Lung (tissue), 12 donors: ENCODE measurements around the gene RPS10. TPM values are rescaled to one million over a fixed set of nuclear protein-coding genes. Genes with fewer than 3 reads are reported as not detected.
A peak's percentile ranks its signal among the peaks of the same experiment; 100 is the strongest.

Experiments
- ATAC-seq: fragments of 200-7000 bp; cut with Tn5 transposase; one replicate; pipeline ENCODE4 v1.9.1; 2020; ENCODE audit warnings: moderate number of reproducible peaks; ENCODE audit not compliant: insufficient read depth, low FRiP score
- DNase-seq, 3 donors: peaks; one replicate each; pipeline ENCODE4 v3.0.0-alpha.2; 2013 to 2017
- H3K27ac ChIP-seq, 2 donors: one replicate each; pipeline ENCODE4 v1.5.1; 2013; ENCODE audit warnings: mild to moderate bottlenecking in 2 of 2, moderate library complexity in 2 of 2, control low read depth in 1 of 2, inconsistent platforms in 1 of 2, low read depth in 1 of 2, low read length in 1 of 2
- H3K27me3 ChIP-seq, 3 donors: one replicate each; pipeline ENCODE4 v1.5.1; 2013; ENCODE audit warnings: low read length in 2 of 3; ENCODE audit not compliant: control insufficient read depth in 3 of 3, insufficient read depth in 3 of 3
- H3K36me3 ChIP-seq, 4 donors: one replicate each; pipeline ENCODE4 v1.5.1; 2013; ENCODE audit warnings: low read length in 4 of 4, mild to moderate bottlenecking in 1 of 4, moderate library complexity in 1 of 4; ENCODE audit not compliant: control insufficient read depth in 4 of 4, insufficient read depth in 4 of 4
- H3K4me1 ChIP-seq, 5 donors: one replicate each; pipeline ENCODE4 v1.5.1; 2013; ENCODE audit warnings: low read length in 5 of 5, mild to moderate bottlenecking in 2 of 5, moderate library complexity in 1 of 5; ENCODE audit not compliant: control insufficient read depth in 5 of 5, insufficient read depth in 5 of 5
- H3K4me3 ChIP-seq: one replicate; pipeline ENCODE4 v1.5.1; 2013; ENCODE audit warnings: mild to moderate bottlenecking, control low read depth, moderate library complexity
- H3K9ac ChIP-seq, 2 donors: one replicate each; pipeline ENCODE4 v1.5.1; 2013; ENCODE audit warnings: low read length in 2 of 2, control low read depth in 1 of 2; ENCODE audit not compliant: insufficient read depth in 1 of 2
- H3K9me3 ChIP-seq, 4 donors: one replicate each; pipeline ENCODE4 v1.5.1; 2013; ENCODE audit warnings: low read length in 3 of 4, mild to moderate bottlenecking in 1 of 4, moderate library complexity in 1 of 4; ENCODE audit not compliant: control insufficient read depth in 4 of 4, insufficient read depth in 3 of 4
- CTCF ChIP-seq: IDR thresholded peaks from 2 replicates; pipeline ENCODE4 v1.5.1; 2012; ENCODE audit warnings: mild to moderate bottlenecking; ENCODE audit errors: control extremely low read depth, extremely low read depth
- WGBS, 2 donors: extraction: QIAGEN DNeasy Blood & Tissue Kit; methylation state at CpG; one replicate each; pipeline ENCODE4 v1.1.7; 2013; 5-methylcytosine and 5-hydroxymethylcytosine counted together
- polyA plus RNA-seq, 2 donors: library from polyadenylated mRNA; stranded (reverse); fragments of 200-250 nt; gene quantifications; one replicate each; pipeline ENCODE4 v1.2.1, GENCODE V29; 2013
- total RNA-seq, 2 donors: library from RNA; depleted of rRNA in 1 of 2; stranded (reverse); fragments of >200 nt in 1 of 2; gene quantifications; one replicate each; pipeline ENCODE4 v1.2.1, GENCODE V29; 2014 to 2021
- donor health status: control.
- donor health status: control.
- donor health status: Bipolar disorder and iron deficiency.
- donor health status: healthy.
- donor health status: DM: yes; HTN: yes; CAD: no.

The RPS10 gene
- total and polyA plus RNA-seq, 4 donors: 846 to 2,710 (median 1,738) TPM

- Histone ChIP-seq H3K4me1 (peaks cover 0 to 19% (median 9%) of the 10 kb centered on the region in 5 donors), H3K36me3 (no peaks in the 10 kb centered on the region), H3K27ac (no peak overlapping the region), H3K4me3 (no peak overlapping the region), H3K27me3 (no peaks in the 10 kb centered on the region), H3K9ac (no peak overlapping the region), H3K9me3 (no peaks in the 10 kb centered on the region)
- no peak for ATAC-seq
- 91 to 92% methylated on average over 3 of the region's 3 CpGs for WGBS, 2 donors
- no peak for DNase-seq
- no peak for TF ChIP-seq CTCF
Observed at GRCh38 chr6:34385793-34386195, 40.1 kb downstream of the RPS10 start.

GRCh38 chr6:34384321-34385153 is 41.3 kb downstream of the RPS10 start:
- H3K9me3 ChIP-seq: no peaks in the 10 kb centered on the region
- ATAC-seq (no peak), DNase-seq (no peak)
- no peak overlapping the region for H3K27ac ChIP-seq
- WGBS, 2 donors: 88 to 89% methylated on average over 5 of the region's 5 CpGs
- no peak overlapping the region for H3K4me3 ChIP-seq
- H3K9ac ChIP-seq: no peak overlapping the region
- no peaks in the 10 kb centered on the region for H3K27me3 ChIP-seq
- no peak for TF ChIP-seq CTCF
- H3K36me3 ChIP-seq: no peaks in the 10 kb centered on the region
- H3K4me1 ChIP-seq: peaks cover 0 to 19% (median 5%) of the 10 kb centered on the region in 5 donors

- peak overlapping the region in 1 of 2 donors; percentile 2 for H3K27ac ChIP-seq
- no peaks in the 10 kb centered on the region for H3K27me3 ChIP-seq
- H3K4me1 ChIP-seq: peaks cover 0 to 17% (median 5%) of the 10 kb centered on the region in 5 donors
- H3K36me3 ChIP-seq: no peaks in the 10 kb centered on the region
- no peak for DNase-seq
- no peak for ATAC-seq
- TF ChIP-seq CTCF: no peak
- no peak overlapping the region for H3K9ac ChIP-seq
- WGBS, 2 donors: 69 to 73% methylated on average over 6 of the region's 6 CpGs
- H3K9me3 ChIP-seq: no peaks in the 10 kb centered on the region
- H3K4me3 ChIP-seq: no peak overlapping the region
Observed at GRCh38 chr6:34383656-34384320, 42.1 kb downstream of the RPS10 start.
